Smooth muscle cell of the pulmonary artery (primary cell): ENCODE results near the gene ICAM1. TPM values are rescaled to one million over a fixed set of nuclear protein-coding genes. Genes with fewer than 3 reads are reported as not detected.

Experiments used
- total RNA-seq: library from RNA; depleted of rRNA; stranded (reverse); fragments of >200 nt; gene quantifications from 2 replicates; pipeline ENCODE4 v1.2.3, GENCODE V29; 2014

The ICAM1 gene, protein sequence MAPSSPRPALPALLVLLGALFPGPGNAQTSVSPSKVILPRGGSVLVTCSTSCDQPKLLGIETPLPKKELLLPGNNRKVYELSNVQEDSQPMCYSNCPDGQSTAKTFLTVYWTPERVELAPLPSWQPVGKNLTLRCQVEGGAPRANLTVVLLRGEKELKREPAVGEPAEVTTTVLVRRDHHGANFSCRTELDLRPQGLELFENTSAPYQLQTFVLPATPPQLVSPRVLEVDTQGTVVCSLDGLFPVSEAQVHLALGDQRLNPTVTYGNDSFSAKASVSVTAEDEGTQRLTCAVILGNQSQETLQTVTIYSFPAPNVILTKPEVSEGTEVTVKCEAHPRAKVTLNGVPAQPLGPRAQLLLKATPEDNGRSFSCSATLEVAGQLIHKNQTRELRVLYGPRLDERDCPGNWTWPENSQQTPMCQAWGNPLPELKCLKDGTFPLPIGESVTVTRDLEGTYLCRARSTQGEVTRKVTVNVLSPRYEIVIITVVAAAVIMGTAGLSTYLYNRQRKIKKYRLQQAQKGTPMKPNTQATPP
- total RNA-seq, result 5.9 and 19.6 TPM in 2 replicates

GRCh38 chr19:10270616-10271394, at the start of gene ICAM1:
TSS of gene ICAM1 (plus strand) at chr19:10271120. CDS start at chr19:10271160, 40 bp downstream.

DNA sequence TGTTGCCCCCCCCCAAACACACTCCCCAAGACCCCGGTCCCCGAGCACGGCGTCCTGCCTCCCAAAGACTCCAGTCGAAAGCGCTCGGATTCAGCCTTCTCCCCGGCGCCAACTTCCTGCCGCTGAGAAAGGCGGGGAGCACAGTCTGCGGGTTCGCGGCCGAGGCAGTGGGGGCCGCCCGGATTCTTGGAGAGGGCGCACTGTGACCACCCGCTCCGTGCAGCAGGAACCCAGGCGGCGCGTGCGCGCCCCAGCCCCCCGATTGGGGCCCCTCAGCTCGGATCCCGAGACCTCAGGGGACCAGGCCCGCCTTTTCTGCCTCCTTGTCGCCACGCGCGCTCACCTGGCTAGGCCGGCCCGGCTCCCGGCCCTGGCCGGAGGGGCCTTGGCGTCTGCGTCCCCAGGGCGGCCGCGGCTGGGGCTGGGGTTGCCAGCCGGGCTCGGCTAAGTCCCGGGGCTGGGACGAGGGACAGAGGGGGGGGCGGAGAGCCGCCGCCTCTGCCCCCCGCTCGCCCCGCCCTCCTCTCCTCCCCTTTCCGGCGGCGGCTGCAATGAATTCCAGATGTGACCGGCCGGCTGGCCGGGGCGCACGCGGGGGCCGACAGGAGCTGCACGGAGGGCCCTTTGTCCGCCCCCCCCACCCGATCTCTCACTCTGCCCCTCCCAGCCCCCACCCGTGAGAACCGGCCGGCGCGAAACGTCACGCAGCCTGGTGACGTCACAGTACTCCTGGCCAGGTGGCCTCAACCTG, 39.9 kb upstream of the ICAM1 start, which contains the start of gene S1PR2:
S1PR2 (minus strand) TSS at position 471 of the 751 bp plus-strand sequence. CDS start 6,426 bp downstream, outside the sequence.

DNA sequence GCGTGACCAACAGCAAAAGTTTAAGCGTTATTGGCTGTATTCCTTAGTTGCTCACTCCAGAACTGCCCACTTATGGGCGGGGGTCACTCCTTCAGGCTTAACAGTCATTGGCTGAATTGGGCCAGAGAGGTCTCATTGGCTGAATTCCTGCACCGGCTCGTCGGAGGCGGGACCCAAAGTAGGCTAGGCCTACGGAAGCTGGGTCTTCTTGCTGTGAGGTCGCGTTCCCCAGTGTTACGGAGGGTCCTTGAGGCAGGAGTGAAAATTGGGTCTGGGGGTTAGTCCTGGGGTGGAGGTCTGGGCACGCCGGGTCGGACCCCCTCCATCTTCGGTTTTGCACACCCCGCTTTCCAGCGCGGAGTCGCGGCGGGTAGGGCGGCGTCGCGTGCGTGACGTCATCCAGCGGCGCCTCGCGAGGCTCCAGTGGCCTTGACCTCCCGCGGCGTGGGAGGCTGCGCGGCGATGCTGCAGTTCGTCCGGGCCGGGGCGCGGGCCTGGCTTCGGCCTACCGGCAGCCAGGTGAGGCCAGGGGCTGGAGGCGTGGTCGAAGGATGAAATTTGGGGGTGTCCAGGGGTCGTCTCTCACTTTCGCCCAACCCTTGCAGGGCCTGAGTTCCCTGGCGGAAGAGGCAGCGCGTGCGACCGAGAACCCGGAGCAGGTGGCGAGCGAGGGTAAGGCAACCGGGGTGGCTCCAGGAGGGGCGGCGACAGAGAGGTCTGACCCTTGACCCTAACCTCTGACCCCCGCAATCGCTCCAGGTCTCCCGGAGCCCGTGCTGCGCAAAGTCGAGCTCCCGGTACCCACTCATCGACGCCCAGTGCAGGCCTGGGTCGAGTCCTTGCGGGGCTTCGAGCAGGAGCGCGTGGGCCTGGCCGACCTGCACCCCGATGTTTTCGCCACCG, 18.9 kb upstream of the ICAM1 start, which contains the start of gene MRPL4:
MRPL4 (plus strand) TSS at position 423 of the 903 bp plus-strand sequence; CDS start at position 463, 40 bp downstream.

GRCh38 chr19:10286803-10287737, 16.1 kb downstream of the ICAM1 start, which contains the start of gene ICAM4:
TSS of gene ICAM4 (plus strand) at chr19:10286955. CDS start at chr19:10287013, 58 bp downstream.

GRCh38 chr19:10289836-10290356, 19.0 kb downstream of the ICAM1 start, which contains the start of gene ICAM5:
TSS of gene ICAM5 (plus strand) at chr19:10289952. CDS start at chr19:10290044, 92 bp downstream.

GRCh38 chr19:10309423-10309822, 38.5 kb downstream of the ICAM1 start, which contains the start of gene ZGLP1:
TSS of gene ZGLP1 (minus strand) at chr19:10309815.

DNA sequence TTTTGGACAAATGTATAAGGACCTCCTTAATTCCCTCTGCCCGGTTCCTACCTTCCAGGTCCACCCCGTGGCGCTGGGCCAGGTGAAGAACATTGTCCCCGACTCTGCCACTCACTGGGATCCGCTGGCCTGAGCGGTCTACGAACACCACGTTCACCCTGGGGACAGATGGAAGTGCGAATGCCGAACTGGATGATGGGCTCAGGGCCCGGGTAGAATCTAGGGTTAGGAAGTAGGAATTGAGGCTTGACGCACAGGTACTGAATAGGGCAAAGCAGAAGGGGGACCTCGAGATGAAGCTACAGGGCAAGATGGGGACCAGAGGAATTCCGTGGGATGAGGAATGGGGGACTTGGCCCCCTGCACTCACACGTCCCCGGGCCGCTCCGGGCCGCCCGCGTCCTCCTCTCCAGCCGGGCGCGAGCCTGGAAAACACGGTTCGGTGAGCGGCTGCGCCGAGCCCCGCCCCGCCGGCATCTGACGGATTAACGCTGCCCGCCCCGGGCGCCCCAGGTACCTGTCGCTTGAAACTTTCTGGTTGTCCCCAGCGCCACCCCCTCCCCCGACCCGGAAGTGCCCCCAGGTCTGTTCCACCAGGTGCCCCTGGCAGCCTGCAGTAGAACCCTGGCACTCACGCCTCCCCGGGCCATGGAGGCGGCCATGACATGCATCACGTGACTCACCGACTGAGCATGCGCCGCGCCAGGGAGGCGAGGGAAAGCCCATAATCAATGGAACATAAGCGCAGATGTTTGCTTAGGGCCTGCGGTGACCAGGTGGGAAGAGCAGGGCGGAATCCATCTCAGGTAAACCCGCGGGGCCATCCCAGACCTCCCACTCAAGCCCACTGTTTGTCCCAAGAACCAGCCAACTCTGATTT, 44.7 kb downstream of the ICAM1 start, which contains the start of gene FDX2:
FDX2 (minus strand) TSS at position 681 of the 880 bp plus-strand sequence; CDS start at position 662, 19 bp downstream.

DNA sequence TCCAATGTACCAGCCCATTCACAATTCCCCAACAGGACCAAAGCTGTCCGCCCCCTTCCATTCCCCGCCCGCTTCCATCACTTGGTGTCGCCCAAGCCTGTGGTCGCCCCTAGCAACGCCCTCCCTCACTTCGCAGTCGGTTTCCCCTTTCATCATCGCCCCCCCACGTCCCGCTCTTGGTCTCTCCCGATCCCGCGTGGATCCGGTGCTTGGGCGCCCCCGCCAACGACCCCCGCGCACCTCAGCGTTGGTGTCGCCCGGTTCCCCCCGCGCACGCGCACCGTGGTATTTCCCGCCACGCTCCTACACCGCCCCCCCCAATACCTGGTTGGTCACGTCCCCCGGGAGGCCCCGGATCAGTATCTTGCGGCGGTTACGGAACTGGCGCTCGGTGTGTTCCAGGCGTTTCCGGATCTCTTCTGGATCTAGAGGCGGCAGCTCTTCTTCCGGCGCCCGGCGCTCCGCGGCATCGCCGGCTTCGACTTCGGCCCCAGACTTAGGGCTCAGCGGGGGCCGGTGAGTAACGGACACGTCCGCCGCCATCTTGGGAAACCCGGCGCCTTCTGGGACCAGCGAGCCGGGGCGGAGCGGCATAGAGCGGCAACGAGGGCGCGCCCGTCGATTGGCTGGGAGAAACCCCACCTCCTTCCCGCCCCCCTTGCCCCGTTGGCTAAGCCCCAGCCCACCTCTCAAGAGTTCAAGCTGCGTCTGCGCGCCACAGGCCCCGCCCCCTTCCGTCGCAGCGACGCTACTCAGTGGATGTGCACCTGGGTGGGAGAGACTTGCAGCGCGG, 62.2 kb downstream of the ICAM1 start, which contains the start of gene RAVER1:
RAVER1 (minus strand) TSS at position 565 of the 793 bp plus-strand sequence; CDS start at position 543, 22 bp downstream.

Other genes with a start within 250 kb of the ICAM1 start
- 27.1 and 27.7 TPM in 2 replicates for gene SHFL, start 184.8 kb upstream of the ICAM1 start, total RNA-seq
- gene ANGPTL6, start 168.4 kb upstream of the ICAM1 start, total RNA-seq, result 0.46 and 0.73 TPM in 2 replicates
- gene PPAN, start 164.8 kb upstream of the ICAM1 start, total RNA-seq, result 34.7 and 50.3 TPM in 2 replicates
- gene P2RY11, start 159.4 kb upstream of the ICAM1 start, total RNA-seq, result 5.9 and 10.1 TPM in 2 replicates
- gene EIF3G, start 151.2 kb upstream of the ICAM1 start, total RNA-seq, result 202 and 222 TPM in 2 replicates
- gene DNMT1, start 76.2 kb upstream of the ICAM1 start, total RNA-seq, result 26.7 and 30.3 TPM in 2 replicates
- 11.9 and 14.6 TPM in 2 replicates for gene S1PR2, start 39.8 kb upstream of the ICAM1 start, total RNA-seq
- 18.1 and 25.0 TPM in 2 replicates for gene MRPL4, start 18.9 kb upstream of the ICAM1 start, total RNA-seq
- gene ICAM4, start 15.8 kb downstream of the ICAM1 start, total RNA-seq, result 0.10 and 0.52 TPM in 2 replicates
- 2.3 and 2.5 TPM in 2 replicates for gene ICAM5, start 18.8 kb downstream of the ICAM1 start, total RNA-seq
- gene ZGLP1, start 38.7 kb downstream of the ICAM1 start, total RNA-seq, result 0.46 and 0.59 TPM in 2 replicates
- gene FDX2, start 44.9 kb downstream of the ICAM1 start, total RNA-seq, result 12.5 and 19.6 TPM in 2 replicates
- 17.3 and 27.0 TPM in 2 replicates for gene RAVER1, start 62.4 kb downstream of the ICAM1 start, total RNA-seq
- gene ICAM3, start 68.5 kb downstream of the ICAM1 start, total RNA-seq, result 6.7 and 8.3 TPM in 2 replicates
- gene TYK2, start 109.5 kb downstream of the ICAM1 start, total RNA-seq, result 82.5 and 86.6 TPM in 2 replicates
- 119 and 153 TPM in 2 replicates for gene CDC37, start 132.4 kb downstream of the ICAM1 start, total RNA-seq
- gene PDE4A, start 149.4 kb downstream of the ICAM1 start, total RNA-seq, result 9.7 and 10.0 TPM in 2 replicates
- 79.0 and 82.3 TPM in 2 replicates for gene KEAP1, start 232.2 kb downstream of the ICAM1 start, total RNA-seq
- gene S1PR5, start 246.3 kb downstream of the ICAM1 start, total RNA-seq, result 1.7 and 4.8 TPM in 2 replicates